SK-N-SH treated with all-trans-retinoic acid at 6 μM for 48 hours (cell line): ENCODE data around the gene ABCC12.

Experiments used
- ARNTL ChIP-seq: fragments of 450-650 bp; formaldehyde crosslinking; IDR thresholded peaks from 2 replicates; pipeline ENCODE4 v1.5.0; 2020; ENCODE audit warnings: low read depth, mild to moderate bottlenecking, moderate library complexity, borderline replicate concordance
- RARB ChIP-seq: fragments of 250-450 bp; sonication (Bioruptor Pico); IDR thresholded peaks from 2 replicates; pipeline ENCODE4 v1.8.0; 2021; ENCODE audit warnings: mild to moderate bottlenecking, moderate library complexity
- ZNF8 ChIP-seq: fragments of 450-650 bp; formaldehyde crosslinking; IDR thresholded peaks from 2 replicates; pipeline ENCODE4 v1.5.0; 2020; ENCODE audit warnings: mild to moderate bottlenecking, moderate library complexity
- TF ChIP-seq, protein P1 (sequence below): fragments of 250-450 bp; sonication (Bioruptor Pico); IDR thresholded peaks from 2 replicates; pipeline ENCODE4 v1.5.1; 2020; ENCODE audit warnings: low read depth, mild to moderate bottlenecking, moderate library complexity

DNA sequence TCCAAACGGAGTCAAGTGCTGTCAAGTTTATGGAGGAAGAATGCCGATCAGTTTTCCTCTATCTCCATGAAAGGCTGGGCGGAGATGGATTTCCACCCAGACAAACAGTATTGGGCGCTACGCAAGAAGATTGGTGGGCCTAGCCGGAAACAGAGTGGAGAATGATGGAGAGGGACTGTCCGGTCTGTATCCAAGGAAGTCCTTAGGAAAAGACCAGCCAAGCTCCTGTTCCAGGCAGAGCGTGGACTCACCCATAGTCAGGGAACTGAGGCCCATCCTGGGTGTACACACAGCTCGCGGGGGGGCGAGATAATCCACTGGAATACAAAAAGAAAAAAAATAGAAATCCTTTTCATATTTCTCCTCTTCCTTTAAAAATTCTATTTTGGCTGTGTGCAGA is 1.5 kb upstream of the ABCC12 start:
- no peak for TF ChIP-seq RARB (CRISPR knock-in tag)
- TF ChIP-seq ARNTL (CRISPR knock-in tag), result no peak
- TF ChIP-seq ZNF8, result no peak
- TF ChIP-seq, protein P1, sequence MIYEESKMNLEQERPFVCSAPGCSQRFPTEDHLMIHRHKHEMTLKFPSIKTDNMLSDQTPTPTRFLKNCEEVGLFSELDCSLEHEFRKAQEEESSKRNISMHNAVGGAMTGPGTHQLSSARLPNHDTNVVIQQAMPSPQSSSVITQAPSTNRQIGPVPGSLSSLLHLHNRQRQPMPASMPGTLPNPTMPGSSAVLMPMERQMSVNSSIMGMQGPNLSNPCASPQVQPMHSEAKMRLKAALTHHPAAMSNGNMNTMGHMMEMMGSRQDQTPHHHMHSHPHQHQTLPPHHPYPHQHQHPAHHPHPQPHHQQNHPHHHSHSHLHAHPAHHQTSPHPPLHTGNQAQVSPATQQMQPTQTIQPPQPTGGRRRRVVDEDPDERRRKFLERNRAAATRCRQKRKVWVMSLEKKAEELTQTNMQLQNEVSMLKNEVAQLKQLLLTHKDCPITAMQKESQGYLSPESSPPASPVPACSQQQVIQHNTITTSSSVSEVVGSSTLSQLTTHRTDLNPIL (CRISPR knock-in tag), result no peak
